Keratinocyte (primary cell): ENCODE results near the gene ANKRD10. TPM values are rescaled to one million over a fixed set of nuclear protein-coding genes. Genes with fewer than 3 reads are reported as not detected.

Source experiments
- DNase-seq: peaks from one replicate; pipeline ENCODE4 v3.0.0-alpha.2; 2011; ENCODE audit warnings: low read depth, missing footprints, low spot score
- FAIRE-seq: peaks from 2 replicates; lab custom pipeline; 2011; peaks lifted over from hg19 to GRCh38; lab: Jason Lieb, UNC
- H2AFZ ChIP-seq: 2 replicates; pipeline ENCODE4 v1.6.0; 2012; ENCODE audit warnings: low read length, control low read depth, inconsistent platforms; ENCODE audit not compliant: control insufficient read depth
- H3K27ac ChIP-seq: 2 replicates; pipeline ENCODE4 v1.5.1; 2011; ENCODE audit warnings: low read length; ENCODE audit not compliant: control insufficient read depth, insufficient read depth
- H3K27me3 ChIP-seq: 3 replicates; pipeline ENCODE4 v1.6.0; 2011; ENCODE audit warnings: low read length; ENCODE audit not compliant: control insufficient read depth, insufficient read depth; ENCODE audit errors: extremely low read depth
- H3K36me3 ChIP-seq, 2 experiments: 2 replicates in 1 of 2; 3 replicates in 1 of 2; pipeline ENCODE4 v1.5.1; 2011; ENCODE audit warnings: low read length in 2 of 2, mild to moderate bottlenecking in 1 of 2; ENCODE audit not compliant: control insufficient read depth in 2 of 2, insufficient read depth in 2 of 2; ENCODE audit errors: extremely low read depth in 1 of 2
- H3K4me1 ChIP-seq: 3 replicates; pipeline ENCODE4 v1.5.1; 2011; ENCODE audit warnings: low read length; ENCODE audit not compliant: control insufficient read depth, insufficient read depth; ENCODE audit errors: extremely low read depth
- H3K4me2 ChIP-seq: 3 replicates; pipeline ENCODE4 v1.6.0; 2011; ENCODE audit warnings: low read depth, low read length; ENCODE audit not compliant: control insufficient read depth, insufficient read depth; ENCODE audit errors: extremely low read depth
- H3K4me3 ChIP-seq, 3 experiments: fragments of 200-600 bp in 1 of 3; sonication (generic) in 1 of 3; 2 replicates in 2 of 3; 3 replicates in 1 of 3; pipeline ENCODE4 v1.5.1; 2011 to 2016; ENCODE audit warnings: low read length in 3 of 3, mild to moderate bottlenecking in 3 of 3, control low read depth in 2 of 3, inconsistent platforms in 1 of 3, low read depth in 1 of 3, mixed read lengths in 1 of 3, mixed run types in 1 of 3, moderate library complexity in 1 of 3; ENCODE audit not compliant: control insufficient read depth in 2 of 3, insufficient read depth in 2 of 3; ENCODE audit errors: extremely low read depth in 1 of 3
- H3K79me2 ChIP-seq: 2 replicates; pipeline ENCODE4 v1.6.0; 2012; ENCODE audit warnings: low read length; ENCODE audit not compliant: control insufficient read depth, insufficient read depth
- H3K9ac ChIP-seq: 3 replicates; pipeline ENCODE4 v1.6.0; 2011; ENCODE audit warnings: low read length; ENCODE audit not compliant: control insufficient read depth, insufficient read depth; ENCODE audit errors: extremely low read depth
- H3K9me1 ChIP-seq: 3 replicates; pipeline ENCODE4 v1.6.0; 2011; ENCODE audit warnings: low read length; ENCODE audit not compliant: control insufficient read depth, insufficient read depth; ENCODE audit errors: extremely low read depth
- H3K9me3 ChIP-seq: 2 replicates; pipeline ENCODE4 v1.5.1; 2012; ENCODE audit warnings: low read depth, low read length; ENCODE audit not compliant: control insufficient read depth
- H4K20me1 ChIP-seq: 3 replicates; pipeline ENCODE4 v1.6.0; 2011; ENCODE audit warnings: low read length; ENCODE audit not compliant: control insufficient read depth, insufficient read depth; ENCODE audit errors: extremely low read depth
- EZH2 ChIP-seq: IDR thresholded peaks from one replicate; pipeline ENCODE4 v1.6.1; 2012; ENCODE audit warnings: inconsistent platforms, mild to moderate bottlenecking, low read length, moderate library complexity
- dilution Hi-C: fragments of 300-500 bp; cut with MboI; formaldehyde crosslinking; loops from one replicate; pipeline ENCODE4 v1.7.0; 2020; ENCODE audit warnings: low sequenced_read_pairs; ENCODE audit not compliant: extremely low pct_ligation_motif_present
- polyA plus RNA-seq, 5 experiments: library from polyadenylated mRNA; depleted of rRNA in 3 of 5; stranded (reverse) in 3 of 5; stranded (forward) in 1 of 5; unstranded in 1 of 5; fragments of >200 nt; gene quantifications; 1 replicate in 1 of 5; 2 replicates in 3 of 5; 3 replicates in 1 of 5; pipeline versions ENCODE4 v1.2.1 to v1.2.3, GENCODE V29; 2011 to 2012; ENCODE audit warnings: missing spikeins in 2 of 5, low read depth in 1 of 5, low replicate concordance in 1 of 5
- TF ChIP-seq, protein P1 (sequence below), 3 experiments: IDR thresholded peaks in 1 of 3; conservative IDR thresholded peaks in 1 of 3; optimal IDR thresholded peaks in 1 of 3; 2 replicates in 2 of 3; 3 replicates in 1 of 3; pipeline versions ENCODE3 to v1.5.1; 2011; ENCODE audit warnings: low read length in 3 of 3, mild to moderate bottlenecking in 3 of 3, moderate library complexity in 2 of 3, control low read depth in 1 of 3, inconsistent platforms in 1 of 3; ENCODE audit not compliant: insufficient read depth in 2 of 3; ENCODE audit errors: extremely low read depth in 1 of 3

The ANKRD10 gene
- polyA plus RNA-seq, 1 donor (not counting 4 experiments of a cell fraction or from before 2014, with no cell fraction given): 58.1 TPM

- no peak overlapping the region for H3K27ac ChIP-seq
- H3K4me3 ChIP-seq: peak overlapping the region in 1 of 3 experiments; percentile 41
- TF ChIP-seq, protein P1, sequence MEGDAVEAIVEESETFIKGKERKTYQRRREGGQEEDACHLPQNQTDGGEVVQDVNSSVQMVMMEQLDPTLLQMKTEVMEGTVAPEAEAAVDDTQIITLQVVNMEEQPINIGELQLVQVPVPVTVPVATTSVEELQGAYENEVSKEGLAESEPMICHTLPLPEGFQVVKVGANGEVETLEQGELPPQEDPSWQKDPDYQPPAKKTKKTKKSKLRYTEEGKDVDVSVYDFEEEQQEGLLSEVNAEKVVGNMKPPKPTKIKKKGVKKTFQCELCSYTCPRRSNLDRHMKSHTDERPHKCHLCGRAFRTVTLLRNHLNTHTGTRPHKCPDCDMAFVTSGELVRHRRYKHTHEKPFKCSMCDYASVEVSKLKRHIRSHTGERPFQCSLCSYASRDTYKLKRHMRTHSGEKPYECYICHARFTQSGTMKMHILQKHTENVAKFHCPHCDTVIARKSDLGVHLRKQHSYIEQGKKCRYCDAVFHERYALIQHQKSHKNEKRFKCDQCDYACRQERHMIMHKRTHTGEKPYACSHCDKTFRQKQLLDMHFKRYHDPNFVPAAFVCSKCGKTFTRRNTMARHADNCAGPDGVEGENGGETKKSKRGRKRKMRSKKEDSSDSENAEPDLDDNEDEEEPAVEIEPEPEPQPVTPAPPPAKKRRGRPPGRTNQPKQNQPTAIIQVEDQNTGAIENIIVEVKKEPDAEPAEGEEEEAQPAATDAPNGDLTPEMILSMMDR (optimal IDR thresholded peaks at IDR 0.05 in 1 of 3, IDR thresholded peaks at IDR 0.05 in 1 of 3, conservative IDR thresholded peaks at IDR 0.05 in 1 of 3; ENCODE audit: extremely low read depth in 1 of 3, insufficient read depth in 2 of 3, low read length in 3 of 3): no peak
- TF ChIP-seq EZH2: no peak
- FAIRE-seq (peak; percentile 69), DNase-seq (no peak)
- H3K9ac ChIP-seq: no peak overlapping the region
- dilution Hi-C loops: no loop called here
- H3K36me3 ChIP-seq: no peaks in the 10 kb centered on the region
- H3K27me3 ChIP-seq: peaks cover 7% of the 10 kb centered on the region
- no peaks in the 10 kb centered on the region for H4K20me1 ChIP-seq
- no peak overlapping the region for H2AFZ ChIP-seq
- no peaks in the 10 kb centered on the region for H3K9me3 ChIP-seq
- H3K4me1 ChIP-seq: peaks cover 39% of the 10 kb centered on the region
- H3K9me1 ChIP-seq: peaks cover 2% of the 10 kb centered on the region
- H3K79me2 ChIP-seq: no peaks in the 10 kb centered on the region
- H3K4me2 ChIP-seq: peak overlapping the region; percentile 87
Observed at GRCh38 chr13:110873639-110874507, 41.0 kb downstream of the ANKRD10 start.

DNA sequence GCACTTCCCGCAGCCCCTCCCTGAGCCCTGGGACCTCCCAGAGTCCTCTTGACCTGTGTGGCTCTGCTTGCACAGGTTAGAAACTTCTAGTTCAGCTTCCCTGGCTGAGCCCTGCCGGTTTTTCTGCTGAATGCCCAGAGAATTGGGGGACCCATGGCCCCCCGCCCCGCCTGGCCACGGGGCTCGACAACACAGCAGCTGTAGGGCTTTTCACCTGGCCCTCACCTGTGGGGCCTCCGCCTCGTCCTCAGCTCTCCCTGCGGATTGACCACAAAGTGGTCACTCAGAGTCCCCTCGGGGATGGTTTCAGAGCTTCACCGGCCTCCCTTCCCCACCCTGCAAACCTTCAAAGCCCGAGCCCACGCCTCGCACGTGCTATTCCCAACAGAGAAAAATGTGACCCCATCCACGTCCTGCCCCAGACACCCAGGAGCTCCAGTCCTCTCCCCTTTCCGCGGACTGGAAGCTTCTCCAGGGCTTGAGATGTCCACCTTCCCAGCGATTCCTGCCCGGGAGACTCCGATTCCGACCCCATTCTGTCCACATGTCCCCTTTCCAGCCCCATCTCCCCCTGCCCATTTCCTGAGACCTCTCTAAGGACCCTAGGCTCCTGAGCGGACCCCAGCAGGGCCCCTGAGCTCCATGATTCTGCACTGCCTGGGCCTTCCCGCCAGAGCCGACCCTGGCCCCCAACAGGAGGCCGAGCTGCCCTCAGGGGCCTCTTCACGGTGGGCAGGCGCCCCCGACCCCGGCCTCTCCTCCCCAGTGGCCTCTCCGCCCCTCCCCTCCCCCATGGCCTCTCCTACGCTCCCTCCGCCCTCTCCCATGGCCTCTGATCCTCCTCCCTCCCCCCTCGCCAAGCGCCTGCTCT, 41.9 kb downstream of the ANKRD10 start:
- Histone ChIP-seq H3K9me1 (peaks cover 2% of the 10 kb centered on the region), H3K27me3 (peaks cover 7% of the 10 kb centered on the region), H3K9me3 (no peaks in the 10 kb centered on the region), H2AFZ (no peak overlapping the region), H3K79me2 (no peaks in the 10 kb centered on the region), H3K4me2 (no peak overlapping the region), H3K27ac (no peak overlapping the region), H3K4me1 (peaks cover 39% of the 10 kb centered on the region), H4K20me1 (no peaks in the 10 kb centered on the region), H3K9ac (no peak overlapping the region), H3K4me3 (no peak overlapping the region), H3K36me3 (no peaks in the 10 kb centered on the region)
- dilution Hi-C loops: no loop called here
- no peak for FAIRE-seq
- TF ChIP-seq, protein P1 (optimal IDR thresholded peaks at IDR 0.05 in 1 of 3, IDR thresholded peaks at IDR 0.05 in 1 of 3, conservative IDR thresholded peaks at IDR 0.05 in 1 of 3; ENCODE audit: extremely low read depth in 1 of 3, insufficient read depth in 2 of 3, low read length in 3 of 3): no peak
- no peak for TF ChIP-seq EZH2
- no peak for DNase-seq
